Activated gamma-delta T cell (primary cell): ENCODE results near the gene PPIF.

ENCODE experiments used
- DNase-seq: peaks from one replicate; lab custom pipeline; 2025; lab: John Stamatoyannopoulos, UW

Gene PPIF

GRCh38 chr10:79349072-79349491 lies 1.8 kb downstream of the PPIF start:
- DNase-seq: no peak

- no peak for DNase-seq
Observed at GRCh38 chr10:79349766-79350406, 2.6 kb downstream of the PPIF start.

GRCh38 chr10:79350407-79351154 lies 3.3 kb downstream of the PPIF start:
- no peak for DNase-seq

GRCh38 chr10:79351332-79351731 lies 4.1 kb downstream of the PPIF start:
- DNase-seq: no peak

- no peak for DNase-seq
Observed at GRCh38 chr10:79352035-79352877, 5.0 kb downstream of the PPIF start.

- DNase-seq: no peak
Observed at GRCh38 chr10:79353000-79353406, 5.7 kb downstream of the PPIF start.

- DNase-seq: no peak
Observed at GRCh38 chr10:79353726-79354125, 6.5 kb downstream of the PPIF start.

- no peak for DNase-seq
Observed at GRCh38 chr10:79354141-79354540, 6.9 kb downstream of the PPIF start.

GRCh38 chr10:79354615-79355014 lies 7.3 kb downstream of the PPIF start:
- DNase-seq: no peak

GRCh38 chr10:79355420-79356017 lies 8.2 kb downstream of the PPIF start:
- DNase-seq: no peak

GRCh38 chr10:79356104-79356503 lies 8.8 kb downstream of the PPIF start:
- no peak for DNase-seq

- DNase-seq: no peak
Observed at GRCh38 chr10:79357180-79357579, 9.9 kb downstream of the PPIF start.

- no peak for DNase-seq
Observed at GRCh38 chr10:79358811-79359210, 11.5 kb downstream of the PPIF start.

- DNase-seq: no peak
Observed at GRCh38 chr10:79359816-79360498, 12.7 kb downstream of the PPIF start.

GRCh38 chr10:79360499-79361342 lies 13.5 kb downstream of the PPIF start:
- DNase-seq: no peak

GRCh38 chr10:79361726-79362397 lies 14.6 kb downstream of the PPIF start:
- no peak for DNase-seq

GRCh38 chr10:79367426-79368189 lies 20.3 kb downstream of the PPIF start:
- DNase-seq: no peak

GRCh38 chr10:79372871-79373270 lies 25.6 kb downstream of the PPIF start:
- no peak for DNase-seq
